DMS53 treated with DMSO at 0.1 percent for 48 hours (cell line): ENCODE data around the gene HOXA13.

Source experiments
- DNase-seq: peaks from one replicate; lab custom pipeline; 2025; ENCODE audit not compliant: unreplicated experiment; lab: John Stamatoyannopoulos, UW

Gene HOXA13

GRCh38 chr7:27237735-27238334 is 37.9 kb upstream of the HOXA13 start:
- DNase-seq: no peak

- DNase-seq: peak; percentile 57
These were observed 35.8 kb upstream of the HOXA13 start for GRCh38 chr7:27235387-27236311.

- DNase-seq: no peak
These were observed 29.6 kb upstream of the HOXA13 start for GRCh38 chr7:27229448-27229847.

GRCh38 chr7:27224983-27225934 is 25.4 kb upstream of the HOXA13 start:
- no peak for DNase-seq

- DNase-seq: no peak
These were observed 24.2 kb upstream of the HOXA13 start for GRCh38 chr7:27223941-27224575.

- no peak for DNase-seq
These were observed 21.4 kb upstream of the HOXA13 start for GRCh38 chr7:27221201-27221797.

- no peak for DNase-seq
These were observed 20.6 kb upstream of the HOXA13 start for GRCh38 chr7:27220440-27220955.

- no peak for DNase-seq
These were observed 19.9 kb upstream of the HOXA13 start for GRCh38 chr7:27219821-27220220.

GRCh38 chr7:27217951-27218350 is 18.1 kb upstream of the HOXA13 start:
- no peak for DNase-seq

GRCh38 chr7:27215356-27215755 is 15.5 kb upstream of the HOXA13 start:
- DNase-seq: no peak

- DNase-seq: no peak
These were observed 14.5 kb upstream of the HOXA13 start for GRCh38 chr7:27214239-27214950.

- no peak for DNase-seq
These were observed 13.7 kb upstream of the HOXA13 start for GRCh38 chr7:27213433-27214238.

GRCh38 chr7:27212497-27213432 is 12.9 kb upstream of the HOXA13 start:
- no peak for DNase-seq

GRCh38 chr7:27211764-27212204 is 11.9 kb upstream of the HOXA13 start:
- DNase-seq: no peak

GRCh38 chr7:27211084-27211446 is 11.2 kb upstream of the HOXA13 start:
- no peak for DNase-seq

- DNase-seq: peak; percentile 66
These were observed 10.7 kb upstream of the HOXA13 start for GRCh38 chr7:27210441-27211083.

GRCh38 chr7:27209933-27210440 is 10.1 kb upstream of the HOXA13 start:
- DNase-seq: no peak
